Activated T-helper 17 cell treated with anti-CD3 and anti-CD28 coated beads, Interleukin-2, amount 50 U/mL, for 72 hours (primary cell): ENCODE data around the gene DNM3. TPM values are rescaled to one million over a fixed set of nuclear protein-coding genes. Genes with fewer than 3 reads are reported as not detected.

ENCODE experiments used
- ATAC-seq: fragments of 150-1000 bp; cut with Tn5 transposase; replicated peaks from 2 replicates; pipeline ENCODE4 v1.10.0; 2021; ENCODE audit warnings: mild to moderate bottlenecking, moderate library complexity
- H3K27ac Mint-ChIP-seq: one replicate; pipeline ENCODE4 v1.8.0; 2022; ENCODE audit warnings: mixed read lengths
- H3K27me3 Mint-ChIP-seq: one replicate; pipeline ENCODE4 v1.8.0; 2022; ENCODE audit warnings: mixed read lengths
- H3K36me3 Mint-ChIP-seq: one replicate; pipeline ENCODE4 v1.8.0; 2022; ENCODE audit warnings: low read depth, mild to moderate bottlenecking, mixed read lengths
- H3K4me1 Mint-ChIP-seq: one replicate; pipeline ENCODE4 v1.8.0; 2022; ENCODE audit warnings: mixed read lengths
- H3K4me3 Mint-ChIP-seq: one replicate; pipeline ENCODE4 v1.8.0; 2022; ENCODE audit warnings: mild to moderate bottlenecking, mixed read lengths
- H3K9me3 Mint-ChIP-seq: one replicate; pipeline ENCODE4 v1.8.0; 2022; ENCODE audit warnings: mixed read lengths
- total RNA-seq, 2 donors: library from RNA; stranded (reverse); gene quantifications; one replicate each; pipeline ENCODE4 v1.2.3, GENCODE V29; 2022

Gene DNM3
- total RNA-seq, 2 donors from 2014 or later = 3.0 to 5.8 TPM

DNA sequence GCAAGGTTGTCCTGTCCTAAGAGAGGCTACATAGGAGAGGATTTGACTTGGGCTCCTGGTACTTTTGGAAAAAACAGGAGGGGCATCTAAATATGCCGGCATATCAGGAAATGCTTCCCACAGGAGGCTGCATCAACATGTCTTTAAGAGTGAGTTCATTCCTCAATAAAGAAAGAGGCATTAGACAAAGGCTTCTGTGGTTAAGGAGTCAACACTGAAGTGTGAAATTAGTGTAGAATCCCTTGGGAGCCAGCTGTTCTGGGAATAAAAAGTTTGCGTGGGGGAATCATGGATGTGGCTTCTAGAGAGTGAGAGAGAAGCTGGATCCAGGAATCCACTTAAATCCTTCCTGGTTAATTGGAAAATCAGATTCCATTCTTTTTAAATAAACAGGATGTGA lies 69.5 kb downstream of the DNM3 start:
- no peaks in the 10 kb centered on the region for H3K27me3 Mint-ChIP-seq
- H3K9me3 Mint-ChIP-seq = no peaks in the 10 kb centered on the region
- no peaks in the 10 kb centered on the region for H3K36me3 Mint-ChIP-seq
- H3K4me3 Mint-ChIP-seq = no peak overlapping the region
- no peaks in the 10 kb centered on the region for H3K4me1 Mint-ChIP-seq
- H3K27ac Mint-ChIP-seq = no peak overlapping the region
- ATAC-seq = no peak

DNA sequence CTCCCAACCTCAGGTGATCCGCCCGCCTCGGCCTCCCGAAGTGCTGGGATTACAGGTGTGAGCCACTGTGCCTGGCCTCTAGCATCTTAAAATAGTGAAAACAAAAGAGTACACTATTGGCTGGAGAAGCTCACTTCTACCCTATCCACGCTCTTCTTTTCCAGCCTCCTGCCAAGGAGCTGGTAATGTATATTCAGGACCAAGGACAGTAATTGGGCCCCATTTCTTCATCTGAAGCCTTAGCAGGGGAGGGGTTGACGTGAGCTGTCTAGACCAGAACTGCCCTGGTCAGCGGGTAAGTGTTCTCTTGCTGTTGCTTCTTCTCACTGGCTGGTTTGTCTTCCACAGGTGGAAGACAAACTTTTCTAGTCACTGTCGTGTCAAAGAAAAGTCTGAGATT lies 70.2 kb downstream of the DNM3 start:
- H3K9me3 Mint-ChIP-seq = no peaks in the 10 kb centered on the region
- no peak overlapping the region for H3K27ac Mint-ChIP-seq
- no peak for ATAC-seq
- H3K4me1 Mint-ChIP-seq = no peaks in the 10 kb centered on the region
- H3K4me3 Mint-ChIP-seq = no peak overlapping the region
- H3K36me3 Mint-ChIP-seq = no peaks in the 10 kb centered on the region
- H3K27me3 Mint-ChIP-seq = no peaks in the 10 kb centered on the region

GRCh38 chr1:171912509-171913175 lies 71.3 kb downstream of the DNM3 start:
- no peaks in the 10 kb centered on the region for H3K4me1 Mint-ChIP-seq
- H3K9me3 Mint-ChIP-seq = no peaks in the 10 kb centered on the region
- no peak overlapping the region for H3K27ac Mint-ChIP-seq
- ATAC-seq = no peak
- no peaks in the 10 kb centered on the region for H3K27me3 Mint-ChIP-seq
- H3K4me3 Mint-ChIP-seq = no peak overlapping the region
- H3K36me3 Mint-ChIP-seq = no peaks in the 10 kb centered on the region

DNA sequence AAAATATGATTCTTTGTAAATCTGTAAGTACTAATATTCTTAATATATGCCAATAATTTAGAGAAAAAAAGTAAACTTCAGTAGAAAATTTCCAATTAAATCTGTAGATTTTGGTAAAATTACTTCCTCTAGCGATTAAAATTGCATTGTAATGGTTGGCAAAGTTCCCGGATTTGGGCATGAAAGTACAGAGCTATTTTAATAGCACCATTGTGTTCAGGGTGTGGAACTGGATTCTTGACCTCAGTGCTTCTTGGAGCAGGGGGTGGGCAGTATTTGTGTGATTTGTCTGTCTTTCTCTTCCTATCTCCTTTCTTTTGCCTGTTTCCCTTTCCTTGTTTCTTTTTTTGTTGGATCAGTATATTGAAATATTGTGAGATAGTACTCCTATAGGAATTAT lies 72.1 kb downstream of the DNM3 start:
- no peaks in the 10 kb centered on the region for H3K4me1 Mint-ChIP-seq
- no peak overlapping the region for H3K27ac Mint-ChIP-seq
- H3K27me3 Mint-ChIP-seq = no peaks in the 10 kb centered on the region
- H3K9me3 Mint-ChIP-seq = no peaks in the 10 kb centered on the region
- H3K4me3 Mint-ChIP-seq = no peak overlapping the region
- H3K36me3 Mint-ChIP-seq = no peaks in the 10 kb centered on the region
- no peak for ATAC-seq

DNA sequence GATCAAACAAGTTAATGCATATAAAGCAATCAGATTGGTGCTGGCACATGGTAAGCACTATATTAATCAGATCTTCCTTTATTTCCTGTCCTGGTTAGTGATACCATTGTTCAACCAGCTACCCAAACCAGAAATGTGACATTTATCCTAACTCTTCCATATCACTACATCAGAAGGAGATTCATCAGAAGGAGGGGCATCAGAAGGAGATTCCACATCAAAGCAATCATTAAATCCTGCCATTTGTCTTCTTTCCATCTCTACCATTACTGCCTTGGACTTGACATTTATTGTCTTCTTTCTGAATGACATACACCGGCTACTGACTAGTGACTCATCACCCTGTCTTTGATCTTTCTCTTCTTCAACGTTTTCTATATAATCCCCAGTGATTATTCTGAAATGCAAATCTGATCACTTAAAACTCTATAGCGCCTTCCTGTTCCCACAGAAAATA lies 75.0 kb downstream of the DNM3 start:
- Mint-ChIP-seq H3K27ac (no peak overlapping the region), H3K4me3 (no peak overlapping the region), H3K36me3 (no peaks in the 10 kb centered on the region), H3K9me3 (no peaks in the 10 kb centered on the region), H3K4me1 (no peaks in the 10 kb centered on the region), H3K27me3 (no peaks in the 10 kb centered on the region)
- ATAC-seq = peak; percentile 87

GRCh38 chr1:171917331-171917730 lies 76.0 kb downstream of the DNM3 start:
- Mint-ChIP-seq H3K36me3 (no peaks in the 10 kb centered on the region), H3K9me3 (no peaks in the 10 kb centered on the region), H3K27me3 (no peaks in the 10 kb centered on the region), H3K4me3 (no peak overlapping the region), H3K4me1 (no peaks in the 10 kb centered on the region), H3K27ac (no peak overlapping the region)
- ATAC-seq = no peak

- Mint-ChIP-seq H3K4me3 (no peak overlapping the region), H3K27me3 (no peaks in the 10 kb centered on the region), H3K27ac (no peak overlapping the region), H3K36me3 (no peaks in the 10 kb centered on the region), H3K9me3 (no peaks in the 10 kb centered on the region), H3K4me1 (no peaks in the 10 kb centered on the region)
- ATAC-seq = no peak
These were observed 78.9 kb downstream of the DNM3 start for GRCh38 chr1:171919891-171920887.

DNA sequence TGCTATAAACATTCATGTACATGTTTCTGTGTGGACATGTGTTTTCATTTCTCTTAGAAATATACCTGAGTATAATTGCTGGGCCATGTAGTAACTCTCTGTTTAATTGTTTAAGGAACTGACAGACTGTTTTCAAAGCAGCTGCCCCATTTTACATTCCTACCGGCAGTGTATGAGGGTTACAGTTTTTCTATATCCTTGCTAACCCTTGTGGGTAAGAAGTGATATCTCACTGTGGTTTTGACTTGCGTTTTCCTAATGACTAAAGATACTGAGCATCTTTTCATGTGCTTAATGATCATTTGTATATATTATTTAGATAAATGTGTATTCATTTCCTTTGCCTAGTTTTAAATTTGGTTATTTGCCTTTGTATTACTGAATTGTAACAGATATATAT lies 81.7 kb downstream of the DNM3 start:
- peak; percentile 60 for ATAC-seq
- no peaks in the 10 kb centered on the region for H3K9me3 Mint-ChIP-seq
- no peaks in the 10 kb centered on the region for H3K27me3 Mint-ChIP-seq
- no peak overlapping the region for H3K27ac Mint-ChIP-seq
- no peak overlapping the region for H3K4me3 Mint-ChIP-seq
- H3K36me3 Mint-ChIP-seq = no peaks in the 10 kb centered on the region
- H3K4me1 Mint-ChIP-seq = no peaks in the 10 kb centered on the region

DNA sequence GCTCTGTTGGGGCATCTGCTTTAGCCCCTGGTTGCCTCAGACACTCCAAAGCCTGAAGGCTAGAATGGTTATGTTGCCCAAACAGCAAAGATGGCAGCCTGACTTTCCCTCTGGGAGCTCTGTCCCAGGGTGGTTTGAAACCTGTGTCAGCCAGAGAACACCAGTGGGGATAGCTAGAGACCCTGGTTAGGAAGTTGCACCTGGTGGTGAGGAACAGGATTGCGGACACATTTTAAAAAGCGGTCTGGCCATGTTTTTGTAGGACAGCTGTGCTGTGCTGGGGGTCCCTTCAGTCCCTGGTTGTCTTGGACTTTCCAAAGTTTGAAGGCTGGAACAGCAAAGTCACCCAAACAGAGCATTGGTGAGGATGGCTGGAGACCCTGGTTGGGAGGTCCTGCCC lies 87.8 kb downstream of the DNM3 start:
- H3K4me1 Mint-ChIP-seq = no peaks in the 10 kb centered on the region
- no peaks in the 10 kb centered on the region for H3K9me3 Mint-ChIP-seq
- no peak overlapping the region for H3K27ac Mint-ChIP-seq
- peaks cover 3% of the 10 kb centered on the region for H3K27me3 Mint-ChIP-seq
- ATAC-seq = no peak
- H3K36me3 Mint-ChIP-seq = no peaks in the 10 kb centered on the region
- H3K4me3 Mint-ChIP-seq = no peak overlapping the region

DNA sequence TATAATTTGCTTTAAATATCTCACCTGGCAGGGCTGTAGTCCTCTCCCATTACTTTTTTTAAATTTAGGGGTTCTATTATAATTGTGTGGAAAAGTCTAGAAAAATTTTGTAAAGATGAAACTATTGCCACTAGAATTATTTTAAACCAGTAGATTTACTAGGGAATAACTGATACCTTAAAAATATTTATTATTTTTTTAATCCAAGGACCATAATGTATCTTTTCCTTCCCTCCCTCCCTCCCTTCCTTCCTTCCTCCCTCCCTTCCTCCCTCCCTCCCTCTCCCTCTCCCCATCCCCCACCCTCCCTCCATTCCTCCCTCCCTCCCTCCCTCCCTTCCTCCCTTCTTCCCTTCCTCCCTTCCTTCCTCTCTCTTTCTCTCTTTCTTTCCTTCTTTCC lies 90.5 kb downstream of the DNM3 start:
- no peak for ATAC-seq

DNA sequence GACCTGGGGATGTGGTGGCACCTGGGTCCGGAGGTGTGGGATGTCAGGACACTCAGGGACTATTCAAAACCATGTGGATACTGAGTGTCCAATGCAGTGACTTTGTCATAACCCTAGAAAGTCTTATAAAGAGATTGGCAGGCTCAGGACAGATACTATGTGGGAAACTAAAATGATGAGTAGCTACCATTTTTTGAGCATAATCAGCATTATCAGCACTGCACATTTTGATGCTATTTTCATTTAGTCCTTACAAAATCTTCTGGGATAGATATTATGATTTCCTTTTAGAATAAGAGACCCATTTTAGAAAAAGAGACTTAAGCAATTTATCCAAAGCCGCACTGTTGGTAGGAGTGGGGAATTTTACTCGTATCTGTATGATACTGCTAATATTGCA lies 93.4 kb downstream of the DNM3 start:
- Mint-ChIP-seq H3K4me3 (no peak overlapping the region), H3K27ac (no peak overlapping the region), H3K36me3 (no peaks in the 10 kb centered on the region), H3K9me3 (no peaks in the 10 kb centered on the region), H3K4me1 (no peaks in the 10 kb centered on the region), H3K27me3 (peaks cover 6% of the 10 kb centered on the region)
- ATAC-seq = no peak

More for the DNA sequence above, 90.5 kb downstream of the DNM3 start:
- Mint-ChIP-seq H3K27me3 (peaks cover 6% of the 10 kb centered on the region), H3K4me3 (no peak overlapping the region), H3K4me1 (no peaks in the 10 kb centered on the region), H3K36me3 (no peaks in the 10 kb centered on the region), H3K27ac (no peak overlapping the region), H3K9me3 (no peaks in the 10 kb centered on the region)

DNA sequence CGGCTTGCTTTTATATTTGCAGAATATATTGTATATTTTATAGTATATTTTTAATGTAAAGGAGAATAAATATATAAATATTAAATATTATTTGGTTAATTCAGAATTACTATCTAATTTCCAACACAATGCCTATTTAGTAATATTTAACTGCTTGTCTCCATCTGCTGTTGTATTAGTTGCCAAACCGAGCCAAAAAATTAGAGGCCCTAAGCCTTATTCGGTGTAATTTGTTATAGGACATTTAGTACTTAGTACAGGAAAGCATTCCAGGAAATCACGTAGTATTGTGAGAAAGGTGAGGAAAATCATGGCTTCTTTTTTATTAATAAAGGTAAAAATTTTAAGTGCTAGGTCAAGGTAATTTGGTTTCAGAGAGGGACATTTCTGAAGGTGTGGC lies 93.8 kb downstream of the DNM3 start:
- Mint-ChIP-seq H3K4me3 (no peak overlapping the region), H3K9me3 (no peaks in the 10 kb centered on the region), H3K36me3 (no peaks in the 10 kb centered on the region), H3K27ac (no peak overlapping the region), H3K27me3 (peaks cover 6% of the 10 kb centered on the region), H3K4me1 (no peaks in the 10 kb centered on the region)
- ATAC-seq = no peak

- Mint-ChIP-seq H3K36me3 (no peaks in the 10 kb centered on the region), H3K27ac (no peak overlapping the region), H3K4me1 (no peaks in the 10 kb centered on the region), H3K27me3 (peaks cover 4% of the 10 kb centered on the region), H3K9me3 (no peaks in the 10 kb centered on the region), H3K4me3 (no peak overlapping the region)
- ATAC-seq = no peak
These were observed 94.4 kb downstream of the DNM3 start for GRCh38 chr1:171935664-171936063.

DNA sequence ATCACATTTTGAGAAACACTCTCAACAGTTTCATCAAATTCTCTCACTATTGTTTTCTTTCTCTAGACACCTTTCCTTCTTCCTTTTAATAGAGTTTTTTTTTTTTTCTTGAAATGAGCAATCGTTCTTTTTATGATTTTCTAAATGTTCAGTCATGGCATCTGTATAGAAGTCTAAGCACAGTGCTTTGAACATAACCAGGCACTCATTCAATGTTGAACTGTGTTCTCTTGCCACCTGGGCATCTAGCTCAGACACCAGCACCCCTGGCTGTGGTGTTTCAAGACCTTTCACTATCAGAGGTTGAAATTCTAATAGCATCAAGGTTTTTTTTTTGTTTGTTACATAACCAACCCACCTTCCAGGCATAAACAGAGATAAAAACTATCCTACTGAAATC lies 96.6 kb downstream of the DNM3 start:
- H3K4me3 Mint-ChIP-seq = no peak overlapping the region
- no peak for ATAC-seq

DNA sequence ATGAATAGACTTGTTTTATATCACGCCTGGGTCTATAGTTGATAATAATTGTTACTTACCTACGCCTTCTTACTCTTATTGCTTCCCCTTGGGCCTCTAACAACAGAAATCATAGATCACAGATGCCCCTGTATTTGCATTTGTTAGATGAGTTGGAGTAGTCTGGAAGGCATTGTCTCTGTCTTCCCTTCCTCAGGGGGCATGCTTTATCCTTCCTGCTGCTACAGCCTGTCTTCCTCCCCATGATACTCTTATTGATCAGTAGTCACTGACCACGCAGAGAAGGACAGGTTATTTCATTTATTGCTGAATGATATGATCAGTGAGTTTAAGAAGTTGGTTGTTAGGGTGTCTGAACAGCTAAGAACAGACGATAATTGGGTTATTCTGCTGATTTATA lies 98.4 kb downstream of the DNM3 start:
- ATAC-seq = no peak
- H3K27ac Mint-ChIP-seq = no peak overlapping the region

More for the DNA sequence above, 96.6 kb downstream of the DNM3 start:
- H3K27me3 Mint-ChIP-seq = peaks cover 3% of the 10 kb centered on the region
- no peaks in the 10 kb centered on the region for H3K9me3 Mint-ChIP-seq
- H3K36me3 Mint-ChIP-seq = no peaks in the 10 kb centered on the region
- no peaks in the 10 kb centered on the region for H3K4me1 Mint-ChIP-seq
- no peak overlapping the region for H3K27ac Mint-ChIP-seq

More for the DNA sequence above, 98.4 kb downstream of the DNM3 start:
- H3K9me3 Mint-ChIP-seq = no peaks in the 10 kb centered on the region
- H3K4me3 Mint-ChIP-seq = no peak overlapping the region
- H3K27me3 Mint-ChIP-seq = peaks cover 3% of the 10 kb centered on the region
- H3K4me1 Mint-ChIP-seq = no peaks in the 10 kb centered on the region
- H3K36me3 Mint-ChIP-seq = no peaks in the 10 kb centered on the region
